HG02981 (cell line): ENCODE data around the gene PPP1R12C.

Source experiments
- ATAC-seq: cut with Tn5 transposase; IDR thresholded peaks from one replicate; pipeline ENCODE4 v1.9.1; 2021; ENCODE audit warnings: mild to moderate bottlenecking, moderate library complexity; ENCODE audit not compliant: unreplicated experiment

PPP1R12C gene

GRCh38 chr19:55091126-55091910 is 26.1 kb downstream of the PPP1R12C start:
- ATAC-seq: no peak

DNA sequence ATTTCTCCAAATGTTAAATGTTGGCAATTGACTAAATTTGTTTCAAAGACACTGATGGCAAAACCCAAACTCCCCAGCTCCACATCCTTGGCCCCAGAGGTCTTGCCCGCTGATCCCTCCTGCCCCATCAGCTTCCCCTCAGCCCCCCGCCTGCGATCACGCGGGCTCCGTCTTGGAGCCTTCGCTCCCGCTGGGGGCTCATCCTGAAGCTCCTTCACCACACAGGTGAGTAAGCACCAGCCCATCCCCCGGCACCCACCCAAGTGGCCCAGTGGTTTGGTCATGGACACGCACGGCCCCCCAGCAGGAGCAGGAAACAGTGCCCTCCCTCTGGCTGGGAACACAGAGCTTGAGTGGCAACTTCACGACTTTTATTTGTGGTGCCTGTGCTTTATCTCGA is 26.9 kb downstream of the PPP1R12C start:
- no peak for ATAC-seq

- ATAC-seq: no peak
Measured at GRCh38 chr19:55089342-55089944, 28.0 kb downstream of the PPP1R12C start.

- no peak for ATAC-seq
Measured at GRCh38 chr19:55088543-55089341, 28.7 kb downstream of the PPP1R12C start.

GRCh38 chr19:55088021-55088451 is 29.4 kb downstream of the PPP1R12C start:
- no peak for ATAC-seq

DNA sequence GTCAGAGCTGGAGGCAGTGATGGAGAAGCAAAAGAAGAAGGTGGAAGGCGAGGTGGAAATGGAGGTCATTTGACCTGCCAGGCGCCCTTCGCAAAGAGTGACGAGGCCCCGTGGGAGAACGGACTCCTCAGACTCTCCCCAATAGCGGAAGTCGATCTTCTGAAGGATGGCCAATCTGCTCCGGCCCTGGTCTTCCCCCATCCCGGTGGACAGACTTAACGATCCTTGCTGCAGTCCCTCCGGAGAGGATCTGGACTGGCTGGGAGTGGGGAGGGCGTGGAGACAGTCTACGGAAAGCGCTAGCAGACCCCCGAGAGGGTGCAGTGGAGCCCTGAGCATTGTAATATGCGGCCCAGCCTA is 29.9 kb downstream of the PPP1R12C start:
- ATAC-seq: no peak

DNA sequence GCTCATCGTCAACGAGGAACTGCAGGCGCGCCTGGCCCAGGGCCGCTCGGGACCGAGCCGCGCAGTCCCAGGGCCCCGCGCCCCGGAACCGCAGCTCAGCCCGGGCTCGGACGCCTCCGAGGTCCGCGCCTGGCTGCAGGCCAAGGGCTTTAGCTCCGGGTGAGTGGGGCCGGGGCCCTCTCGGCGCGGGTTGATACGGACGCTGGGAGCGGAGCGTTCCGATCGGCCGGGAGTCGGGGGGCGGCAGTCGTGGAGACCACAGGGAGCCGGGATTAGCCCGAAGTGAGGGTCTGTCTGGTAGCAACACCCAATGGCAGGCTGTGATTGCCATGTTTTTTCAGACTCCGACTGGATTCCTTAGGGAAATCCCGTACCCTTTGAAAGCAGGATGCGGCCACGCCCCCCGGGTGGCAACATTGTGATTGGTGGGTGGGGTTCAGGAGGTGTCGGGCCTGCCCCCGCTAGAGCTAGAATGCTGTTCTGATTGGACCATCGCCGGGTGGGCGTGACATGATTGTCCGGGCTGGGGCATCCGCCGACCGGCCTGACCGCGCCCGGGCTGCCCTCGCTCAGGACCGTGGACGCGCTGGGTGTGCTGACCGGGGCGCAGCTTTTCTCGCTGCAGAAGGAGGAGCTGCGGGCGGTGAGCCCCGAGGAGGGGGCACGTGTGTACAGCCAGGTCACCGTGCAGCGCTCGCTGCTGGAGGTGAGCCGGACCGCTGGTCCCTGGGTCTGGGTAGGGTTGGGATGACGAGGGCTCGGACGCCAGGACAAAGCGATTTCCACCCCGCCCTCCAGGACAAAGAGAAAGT is 30.5 kb downstream of the PPP1R12C start:
- no peak for ATAC-seq

DNA sequence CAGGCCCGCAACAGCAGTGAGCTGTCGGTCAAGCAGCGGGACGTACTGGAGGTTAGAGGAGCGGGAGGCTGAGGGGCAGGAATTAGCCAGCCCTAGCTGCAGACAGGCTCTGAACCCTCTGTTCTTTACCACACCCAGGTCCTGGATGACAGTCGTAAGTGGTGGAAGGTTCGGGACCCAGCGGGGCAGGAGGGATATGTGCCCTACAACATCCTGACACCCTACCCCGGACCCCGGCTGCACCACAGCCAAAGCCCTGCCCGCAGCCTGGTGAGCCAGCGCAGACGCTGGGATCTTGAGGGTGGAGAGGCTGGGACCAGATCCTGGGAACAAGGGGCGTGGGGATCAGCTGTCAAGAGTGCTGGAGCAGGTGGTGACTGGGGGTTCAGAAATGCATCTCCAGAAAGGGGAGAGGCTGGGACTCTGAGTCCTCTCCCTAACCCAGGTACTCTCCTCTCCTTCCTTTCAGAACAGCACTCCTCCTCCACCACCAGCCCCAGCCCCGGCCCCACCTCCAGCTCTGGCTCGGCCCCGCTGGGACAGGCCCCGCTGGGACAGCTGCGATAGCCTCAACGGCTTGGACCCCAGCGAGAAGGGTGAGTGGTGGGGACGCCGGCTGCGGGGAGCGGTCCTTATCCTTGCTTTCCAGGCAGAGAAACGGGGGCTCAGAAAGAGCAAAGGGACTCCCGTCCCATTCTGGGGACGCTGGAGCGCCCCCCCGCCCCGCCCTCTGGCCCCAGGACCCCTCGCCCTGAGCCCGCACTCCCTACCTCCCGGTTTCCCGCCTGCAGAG is 31.3 kb downstream of the PPP1R12C start:
- no peak for ATAC-seq

DNA sequence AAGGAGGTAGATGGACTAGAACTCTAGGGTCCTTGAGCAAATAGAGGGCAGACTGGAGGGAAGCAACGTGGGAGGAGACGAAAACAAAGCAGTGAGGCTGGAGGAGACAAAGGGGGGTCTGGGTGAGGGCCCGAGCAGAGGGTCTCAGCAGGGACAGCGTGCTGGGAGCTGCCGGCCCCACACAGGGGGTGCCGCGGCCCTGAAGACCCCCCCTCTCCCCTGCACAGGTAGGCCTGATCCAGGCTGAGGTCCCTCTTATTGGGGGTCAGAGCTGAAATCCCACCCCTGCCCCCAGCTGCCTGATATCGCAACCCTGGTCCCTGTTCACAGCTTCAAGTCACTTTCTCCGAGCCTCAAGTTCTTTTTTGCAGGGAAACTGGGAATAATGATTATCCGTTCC is 33.0 kb downstream of the PPP1R12C start:
- ATAC-seq: no peak

DNA sequence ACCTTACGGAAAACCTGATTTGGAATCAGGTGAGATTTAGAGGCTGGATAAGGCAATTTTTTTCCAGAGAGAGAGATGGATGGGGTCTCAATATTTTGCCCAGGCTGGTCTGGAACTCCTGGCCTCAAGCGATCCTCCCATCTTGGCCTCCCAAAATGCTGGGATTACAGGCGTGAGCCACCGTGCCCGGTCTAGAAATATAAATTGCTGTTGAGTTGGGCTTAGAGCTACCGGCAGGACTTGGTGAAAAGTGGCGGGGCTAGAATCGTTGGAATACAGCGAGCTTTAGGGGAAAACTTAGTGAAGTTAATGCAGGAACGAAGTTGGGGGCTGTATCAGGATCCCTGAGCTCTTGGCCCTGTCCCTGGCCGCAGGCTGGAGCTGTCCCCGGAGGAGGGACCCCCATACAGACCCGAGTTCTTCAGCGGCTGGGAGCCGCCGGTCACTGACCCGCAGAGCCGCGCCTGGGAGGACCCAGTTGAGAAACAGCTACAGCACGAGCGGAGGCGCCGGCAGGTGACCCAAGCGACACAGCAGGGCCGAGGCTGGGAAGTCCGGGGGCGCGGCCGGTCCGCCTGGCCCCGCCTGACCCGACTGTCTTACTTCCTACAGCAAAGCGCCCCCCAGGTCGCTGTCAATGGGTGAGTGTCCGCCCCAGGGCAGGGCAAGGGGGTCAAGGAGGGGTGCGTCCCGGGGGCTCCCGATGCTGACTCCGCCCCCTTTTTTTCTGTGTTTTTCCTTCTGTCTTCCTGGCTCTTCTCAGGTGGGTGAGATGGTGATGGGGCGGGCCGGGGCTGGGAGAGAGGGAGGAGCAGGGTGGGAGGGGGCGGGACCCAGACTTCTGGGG is 34.2 kb downstream of the PPP1R12C start:
- ATAC-seq: no peak

- ATAC-seq: no peak
Measured at GRCh38 chr19:55082020-55082851, 35.2 kb downstream of the PPP1R12C start.

DNA sequence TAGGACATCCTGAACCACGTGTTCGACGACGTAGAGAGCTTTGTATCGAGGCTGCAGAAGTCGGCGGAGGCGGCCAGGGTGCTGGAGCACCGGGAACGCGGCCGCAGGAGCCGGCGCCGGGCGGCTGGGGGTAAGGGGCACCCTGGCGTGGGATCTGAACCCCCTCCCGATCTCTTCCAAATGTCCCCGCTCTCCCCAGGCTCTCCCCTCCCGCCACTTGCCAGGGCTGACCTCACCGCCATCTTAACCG is 35.7 kb downstream of the PPP1R12C start:
- ATAC-seq: no peak

- ATAC-seq: peak; percentile 62
Measured at GRCh38 chr19:55080968-55081769, 36.3 kb downstream of the PPP1R12C start.

- ATAC-seq: no peak
Measured at GRCh38 chr19:55080121-55080967, 37.1 kb downstream of the PPP1R12C start.

- no peak for ATAC-seq
Measured at GRCh38 chr19:55079400-55080038, 37.9 kb downstream of the PPP1R12C start.

DNA sequence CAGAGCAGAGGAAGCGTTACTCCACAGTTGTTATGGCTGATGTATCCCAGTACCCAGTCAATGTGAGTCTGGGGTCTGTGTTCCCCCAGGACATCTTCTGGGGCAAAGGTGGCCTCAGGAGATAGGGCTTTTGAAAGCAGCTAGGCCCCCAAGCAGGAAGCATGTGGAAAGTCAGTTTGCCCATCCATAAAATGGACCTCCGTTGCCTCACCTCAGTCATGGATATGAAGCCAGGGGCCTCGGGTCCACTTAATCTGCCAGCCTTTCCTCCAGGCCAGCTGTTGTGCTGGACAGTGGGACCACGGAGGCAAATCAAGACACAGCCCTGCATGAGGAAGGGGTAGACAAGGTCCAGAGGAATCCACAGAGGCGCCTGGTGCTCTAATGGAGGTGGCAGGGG is 38.4 kb downstream of the PPP1R12C start:
- no peak for ATAC-seq

- ATAC-seq: no peak
Measured at GRCh38 chr19:55077106-55077505, 40.3 kb downstream of the PPP1R12C start.
